CD4-positive, alpha-beta T cell treated with Interleukin-15 for 4 hours (primary cell): ENCODE measurements around the gene NETO1.

Source experiments
- DNase-seq: peaks from one replicate; pipeline ENCODE4 v3.0.0-alpha.2; 2020; ENCODE audit warnings: low spot score

Gene NETO1

GRCh38 chr18:72867746-72868584 is at the start of gene NETO1:
Gene NETO1, minus strand, starts transcription at chr18:72867987. Its CDS starts 696 bp downstream, at chr18:72867291.
- DNase-seq, result no peak

GRCh38 chr18:72910045-72910444 is 42.3 kb upstream of the NETO1 start:
- DNase-seq, result no peak

GRCh38 chr18:72908181-72908580 is 40.4 kb upstream of the NETO1 start:
- no peak for DNase-seq

- no peak for DNase-seq
Measured at GRCh38 chr18:72903033-72903432, 35.2 kb upstream of the NETO1 start.

- no peak for DNase-seq
Measured at GRCh38 chr18:72899338-72899737, 31.6 kb upstream of the NETO1 start.

GRCh38 chr18:72898870-72899269 is 31.1 kb upstream of the NETO1 start:
- DNase-seq, result no peak

GRCh38 chr18:72895548-72895947 is 27.8 kb upstream of the NETO1 start:
- DNase-seq, result no peak

GRCh38 chr18:72878561-72878960 is 10.8 kb upstream of the NETO1 start:
- no peak for DNase-seq

- no peak for DNase-seq
Measured at GRCh38 chr18:72878143-72878542, 10.4 kb upstream of the NETO1 start.

- no peak for DNase-seq
Measured at GRCh38 chr18:72871091-72871490, 3.3 kb upstream of the NETO1 start.

GRCh38 chr18:72869226-72870185 is 1.7 kb upstream of the NETO1 start:
- DNase-seq, result no peak

GRCh38 chr18:72868585-72869225 is 918 bp upstream of the NETO1 start:
- no peak for DNase-seq

- DNase-seq, result no peak
Measured at GRCh38 chr18:72866901-72867745, 664 bp downstream of the NETO1 start.

- DNase-seq, result no peak
Measured at GRCh38 chr18:72866442-72866900, 1.3 kb downstream of the NETO1 start.

- DNase-seq, result no peak
Measured at GRCh38 chr18:72863754-72864153, 4.0 kb downstream of the NETO1 start.

- no peak for DNase-seq
Measured at GRCh38 chr18:72859088-72859487, 8.7 kb downstream of the NETO1 start.

GRCh38 chr18:72849671-72850070 is 18.1 kb downstream of the NETO1 start:
- no peak for DNase-seq

- DNase-seq, result no peak
Measured at GRCh38 chr18:72848503-72849237, 19.1 kb downstream of the NETO1 start.

- DNase-seq, result no peak
Measured at GRCh38 chr18:72847771-72848170, 20.0 kb downstream of the NETO1 start.

GRCh38 chr18:72846736-72847533 is 20.9 kb downstream of the NETO1 start:
- DNase-seq, result no peak
